HepG2 (cell line): ENCODE data around the gene SYS1. TPM values are rescaled to one million over a fixed set of nuclear protein-coding genes. Genes with fewer than 3 reads are reported as not detected.
A peak's percentile ranks its signal among the peaks of the same experiment; 100 is the strongest.

ENCODE experiments used
- ATF7 ChIP-seq, 2 experiments: fragments of 450-650 bp in 1 of 2; sonication (generic) in 1 of 2; formaldehyde crosslinking in 1 of 2; IDR thresholded peaks; 2 replicates each; pipeline versions ENCODE4 v1.4.0 to v1.6.1; 2016 to 2020; ENCODE audit warnings: antibody characterized with exemption in 1 of 2, mild to moderate bottlenecking in 1 of 2, missing genetic modification reagents in 1 of 2
- BATF2 ChIP-seq: sonication (generic); formaldehyde crosslinking; IDR thresholded peaks from 2 replicates; pipeline ENCODE4 v1.8.0; 2022; ENCODE audit warnings: mild to moderate bottlenecking, missing genetic modification reagents, moderate library complexity
- HNF1A ChIP-seq, 2 experiments: sonication (generic) in 1 of 2; formaldehyde crosslinking in 1 of 2; IDR thresholded peaks; 2 replicates each; pipeline versions ENCODE4 v1.4.0 to v1.6.1; 2016 to 2020; ENCODE audit warnings: borderline replicate concordance in 1 of 2, low read depth in 1 of 2, mild to moderate bottlenecking in 1 of 2, missing genetic modification reagents in 1 of 2
- HOXA5 ChIP-seq: sonication (generic); formaldehyde crosslinking; IDR thresholded peaks from 2 replicates; pipeline ENCODE4 v1.4.0; 2020; ENCODE audit warnings: missing genetic modification reagents
- HOXA7 ChIP-seq: sonication (generic); formaldehyde crosslinking; IDR thresholded peaks from 2 replicates; pipeline ENCODE4 v1.8.1; 2022; ENCODE audit warnings: mild to moderate bottlenecking, missing genetic modification reagents, moderate library complexity
- ISX ChIP-seq: sonication (generic); formaldehyde crosslinking; conservative IDR thresholded peaks from 2 replicates; pipeline ENCODE4 v1.5.0; 2020; ENCODE audit warnings: missing genetic modification reagents
- NFYB ChIP-seq: sonication (generic); formaldehyde crosslinking; IDR thresholded peaks from 2 replicates; pipeline ENCODE4 v1.4.0; 2020; ENCODE audit warnings: missing genetic modification reagents
- RBM22 ChIP-seq: fragments of 200-400 bp; formaldehyde crosslinking; optimal IDR thresholded peaks from 2 replicates; pipeline ENCODE3; 2017; ENCODE audit warnings: mild to moderate bottlenecking, low read length, moderate library complexity
- SNAPC2 ChIP-seq: sonication (generic); formaldehyde crosslinking; IDR thresholded peaks from 2 replicates; pipeline ENCODE4 v1.8.1; 2022; ENCODE audit warnings: mild to moderate bottlenecking, missing genetic modification reagents
- TAF1 ChIP-seq: sonication (generic); formaldehyde crosslinking; IDR thresholded peaks from 2 replicates; pipeline ENCODE4 v1.4.0; 2020; ENCODE audit warnings: missing genetic modification reagents
- TFAP4 ChIP-seq: sonication (generic); IDR thresholded peaks from 2 replicates; pipeline ENCODE4 v1.6.1; 2016; ENCODE audit warnings: low read depth, borderline replicate concordance
- ZNF138 ChIP-seq: sonication (generic); formaldehyde crosslinking; IDR thresholded peaks from 2 replicates; pipeline ENCODE4 v1.5.0; 2020; ENCODE audit warnings: mild to moderate bottlenecking, low read depth, missing genetic modification reagents
- ZNF44 ChIP-seq: sonication (generic); formaldehyde crosslinking; IDR thresholded peaks from 2 replicates; pipeline ENCODE4 v1.5.1; 2020; ENCODE audit warnings: mild to moderate bottlenecking, missing genetic modification reagents
- ZNF549 ChIP-seq: sonication (generic); formaldehyde crosslinking; IDR thresholded peaks from 2 replicates; pipeline ENCODE4 v1.5.0; 2020; ENCODE audit warnings: missing genetic modification reagents
- ZNF609 ChIP-seq: sonication (generic); formaldehyde crosslinking; IDR thresholded peaks from 2 replicates; pipeline ENCODE4 v1.4.0; 2020; ENCODE audit warnings: mild to moderate bottlenecking, missing genetic modification reagents, borderline replicate concordance
- polyA plus RNA-seq, 8 experiments: library from polyadenylated mRNA; depleted of rRNA in 3 of 8; stranded (reverse) in 7 of 8; unstranded in 1 of 8; fragments of >200 nt; fragmentation: Illumina TruSeq in 4 of 8; extraction: Trizol in 4 of 8; gene quantifications; 2 replicates each; pipeline versions ENCODE4 v1.2.1 to v1.2.3, GENCODE V29; 2011 to 2016; ENCODE audit warnings: low read depth in 4 of 8, missing spikeins in 1 of 8, mixed read lengths in 1 of 8; ENCODE audit not compliant: insufficient read depth in 1 of 8
- total RNA-seq, 5 experiments: library from RNA; depleted of rRNA; stranded (reverse); fragments of >200 nt; fragmentation: Illumina TruSeq; extraction: Trizol; gene quantifications; 2 replicates each; pipeline ENCODE4 v1.2.3, GENCODE V29; 2016; ENCODE audit warnings: low read depth in 1 of 5

SYS1 gene
- total and polyA plus RNA-seq, 2 of the 13 experiments (the other 11 are each of a cell fraction or from before 2014, with no cell fraction given): 38.3 to 65.6 TPM

- no peak for TF ChIP-seq ATF7 (IDR thresholded peaks at IDR 0.05)
- no peak for TF ChIP-seq ATF7 (CRISPR knock-in tag; IDR thresholded peaks at IDR 0.05)
- TF ChIP-seq ZNF609 (CRISPR knock-in tag): no peak
- no peak for TF ChIP-seq NFYB (CRISPR knock-in tag)
- TF ChIP-seq ISX (CRISPR knock-in tag): no peak
- TF ChIP-seq SNAPC2: no peak
- TF ChIP-seq BATF2 (CRISPR knock-in tag): peak; percentile 87
- peak; percentile 86; the same call in 1 of the 2 replicates for TF ChIP-seq ZNF138
- TF ChIP-seq ZNF549 (CRISPR knock-in tag): no peak
- no peak for TF ChIP-seq ZNF44 (CRISPR knock-in tag)
- no peak for TF ChIP-seq HNF1A (IDR thresholded peaks at IDR 0.05; ENCODE audit: low read depth)
- no peak for TF ChIP-seq HNF1A (CRISPR knock-in tag; IDR thresholded peaks at IDR 0.05; ENCODE audit: borderline replicate concordance)
- peak; percentile 81 for TF ChIP-seq TAF1
- TF ChIP-seq RBM22: no peak
- 0 out of 2 replicates have a peak, but pooled peaks have one; percentile 5 for TF ChIP-seq HOXA5 (CRISPR knock-in tag)
- 0 out of 2 replicates have a peak, but pooled peaks have one; percentile 3 for TF ChIP-seq HOXA7
- no peak for TF ChIP-seq TFAP4
Observed at GRCh38 chr20:45406260-45407066, 43.5 kb downstream of the SYS1 start (continued).
